Lower lobe of right lung (tissue), 2 donors: ENCODE results near the gene MTCH2. TPM values are rescaled to one million over a fixed set of nuclear protein-coding genes. Genes with fewer than 3 reads are reported as not detected.

ENCODE experiments used
- ATAC-seq, 2 donors: fragments of 200-7000 bp; cut with Tn5 transposase; one replicate each; pipeline ENCODE4 v1.9.1; 2020 to 2022; ENCODE audit warnings: mild to moderate bottlenecking in 2 of 2, moderate library complexity in 2 of 2
- DNase-seq: peaks from one replicate; pipeline ENCODE4 v3.0.0-alpha.2; 2020
- H3K27ac ChIP-seq: fragments of 200-600 bp; one replicate; pipeline ENCODE4 v1.8.0; 2022
- H3K27me3 ChIP-seq: fragments of 200-600 bp; one replicate; pipeline ENCODE4 v1.8.0; 2022; ENCODE audit warnings: low read depth
- H3K36me3 ChIP-seq: fragments of 200-600 bp; one replicate; pipeline ENCODE4 v1.8.0; 2022; ENCODE audit warnings: mild to moderate bottlenecking
- H3K4me1 ChIP-seq: fragments of 200-600 bp; one replicate; pipeline ENCODE4 v1.8.0; 2022
- H3K4me3 ChIP-seq: fragments of 200-600 bp; one replicate; pipeline ENCODE4 v1.8.0; 2022; ENCODE audit warnings: mild to moderate bottlenecking
- H3K9me3 ChIP-seq: fragments of 200-600 bp; one replicate; pipeline ENCODE4 v1.8.0; 2022
- CTCF ChIP-seq: fragments of 200-600 bp; IDR thresholded peaks from one replicate; pipeline ENCODE4 v1.8.0; 2022; ENCODE audit warnings: antibody characterized with exemption, mild to moderate bottlenecking
- intact Hi-C: fragments of 100-400 bp; cut with DNase I; formaldehyde crosslinking; loops from one replicate; pipeline ENCODE4 v1.11.0; 2022
- total RNA-seq: library from RNA; stranded (reverse); fragmentation: NEBNext Ultra II Directional; extraction: Animal tissue kit (Norgen Biotek cat#: 25700); gene quantifications from one replicate; pipeline ENCODE4 v1.2.1, GENCODE V29; 2021
- donor health status: DM: no; HTN: yes; CAD: no; lungs with severe emphysema.

MTCH2 gene
- total RNA-seq, 1 donor from 2014 or later, result 53.1 TPM

GRCh38 chr11:47593492-47593933 is 48.8 kb downstream of the MTCH2 start:
- Histone ChIP-seq H3K4me3 (no peak overlapping the region), H3K27ac (no peak overlapping the region), H3K36me3 (no peaks in the 10 kb centered on the region), H3K9me3 (no peaks in the 10 kb centered on the region), H3K4me1 (peaks cover 6% of the 10 kb centered on the region), H3K27me3 (peaks cover 52% of the 10 kb centered on the region)
- ATAC-seq, result no peak
- intact Hi-C loops, result no loop called here
- no peak for TF ChIP-seq CTCF
- DNase-seq, result no peak

DNA sequence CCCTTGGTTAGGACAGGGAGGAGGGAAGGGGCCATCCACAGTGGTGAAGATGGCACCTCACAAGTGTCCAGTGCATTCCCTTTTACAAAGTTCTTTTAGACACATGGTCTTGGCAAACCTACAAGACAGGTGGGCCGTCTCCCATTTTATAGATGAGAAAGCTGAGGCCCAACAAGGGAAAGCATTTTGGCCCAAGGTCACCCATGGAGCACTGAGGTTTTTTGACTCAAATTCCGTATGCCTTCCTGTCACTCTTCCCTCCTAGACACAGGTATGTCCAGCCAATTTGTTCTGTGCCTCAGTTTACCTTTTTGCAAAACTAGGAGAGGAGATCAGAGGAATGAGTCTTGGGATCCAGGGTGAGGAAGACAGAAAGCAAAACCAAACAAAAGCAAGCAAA is 49.4 kb downstream of the MTCH2 start:
- Histone ChIP-seq H3K27me3 (peaks cover 52% of the 10 kb centered on the region), H3K4me1 (peaks cover 6% of the 10 kb centered on the region), H3K4me3 (no peak overlapping the region), H3K36me3 (no peaks in the 10 kb centered on the region), H3K27ac (no peak overlapping the region), H3K9me3 (no peaks in the 10 kb centered on the region)
- DNase-seq (no peak), ATAC-seq (no peak)
- intact Hi-C loops, result no loop called here
- TF ChIP-seq CTCF, result no peak

DNA sequence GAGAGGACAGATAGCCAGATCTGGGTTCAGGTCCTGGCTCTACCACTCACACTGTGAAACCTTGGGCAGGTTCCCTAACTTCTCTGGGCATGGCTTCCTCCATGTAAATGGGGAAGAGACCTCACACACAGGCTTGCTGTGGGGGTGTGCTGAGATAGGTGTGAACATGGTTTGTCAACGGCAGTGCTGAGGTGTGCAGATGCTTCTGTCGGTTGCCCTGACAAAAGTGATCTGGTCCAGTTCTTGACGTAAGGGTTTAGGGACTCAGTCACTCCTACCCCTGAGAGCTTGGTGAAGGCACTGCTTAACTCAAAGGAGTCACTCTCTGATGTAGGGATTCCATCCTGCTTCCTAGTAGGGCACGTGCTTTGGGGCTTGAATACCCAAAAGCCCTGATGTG is 50.1 kb downstream of the MTCH2 start:
- H3K36me3 ChIP-seq, result no peaks in the 10 kb centered on the region
- no peaks in the 10 kb centered on the region for H3K9me3 ChIP-seq
- intact Hi-C loops, result no loop called here
- peaks cover 6% of the 10 kb centered on the region for H3K4me1 ChIP-seq
- H3K27me3 ChIP-seq, result peaks cover 52% of the 10 kb centered on the region
- no peak overlapping the region for H3K27ac ChIP-seq
- no peak overlapping the region for H3K4me3 ChIP-seq
- TF ChIP-seq CTCF, result no peak
- ATAC-seq (no peak), DNase-seq (no peak)

DNA sequence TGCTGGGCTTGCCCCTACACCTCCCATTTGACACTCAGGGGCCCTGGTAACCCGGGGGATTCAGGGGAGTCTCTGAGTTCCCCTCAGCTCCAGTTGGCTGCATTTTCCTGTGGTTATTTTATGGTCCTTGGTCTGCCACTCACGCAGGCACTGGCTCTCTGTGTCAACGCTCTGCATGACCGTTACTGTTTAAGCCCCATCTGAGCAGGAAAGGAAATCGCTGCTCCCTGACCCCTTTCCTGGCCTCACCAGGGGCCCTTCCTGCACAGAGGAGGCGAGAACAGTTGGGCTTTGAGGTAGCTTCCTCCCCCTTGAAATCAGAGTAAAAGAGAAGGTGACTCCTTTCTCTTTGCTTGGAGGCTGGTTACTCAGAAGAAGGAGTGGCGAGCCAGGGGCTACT is 50.6 kb downstream of the MTCH2 start:
- Histone ChIP-seq H3K4me1 (peaks cover 6% of the 10 kb centered on the region), H3K9me3 (no peaks in the 10 kb centered on the region), H3K4me3 (no peak overlapping the region), H3K27me3 (peaks cover 52% of the 10 kb centered on the region), H3K36me3 (no peaks in the 10 kb centered on the region), H3K27ac (no peak overlapping the region)
- intact Hi-C loops, result no loop called here
- no peak for DNase-seq
- no peak for ATAC-seq
- no peak for TF ChIP-seq CTCF

- Histone ChIP-seq H3K4me3 (peak overlapping the region; percentile 33), H3K36me3 (peaks cover under 1% of the 10 kb centered on the region), H3K27ac (no peak overlapping the region), H3K27me3 (peaks cover 48% of the 10 kb centered on the region), H3K9me3 (no peaks in the 10 kb centered on the region), H3K4me1 (peaks cover 6% of the 10 kb centered on the region)
- no peak for TF ChIP-seq CTCF
- intact Hi-C loops, result no loop called here
- ATAC-seq (no peak), DNase-seq (no peak)
Measured at GRCh38 chr11:47589977-47590861, 52.1 kb downstream of the MTCH2 start.
